Measurements from ENCODE around the gene GRIP2. TPM values are rescaled to one million over a fixed set of nuclear protein-coding genes. Genes with fewer than 3 reads are reported as not detected.

GRIP2 gene
- total RNA-seq, 1 experiment from 2014 or later = not detected

GRCh38 chr3:14566812-14567211 is 26.7 kb upstream of the GRIP2 start:
- TF ChIP-seq CTCF (IDR thresholded peaks at IDR 0.05; ENCODE audit: unreplicated experiment) = no peak
- Mint-ChIP-seq H3K4me1 (ENCODE audit: insufficient read depth, unreplicated experiment) (peaks cover 4% of the 10 kb centered on the region), H3K36me3 (ENCODE audit: insufficient read depth, unreplicated experiment) (no peaks in the 10 kb centered on the region), H3K27ac (ENCODE audit: low read depth, unreplicated experiment) (no peak overlapping the region), H3K9me3 (ENCODE audit: unreplicated experiment) (no peaks in the 10 kb centered on the region), H3K4me3 (ENCODE audit: unreplicated experiment) (no peak overlapping the region), H3K27me3 (ENCODE audit: insufficient read depth, unreplicated experiment) (peaks cover 92% of the 10 kb centered on the region)
- BruUV-seq (replicated peaks) = no TSS peak
- intact Hi-C loops (cut with micrococcal nuclease) = no loop called here
- ChIA-PET POLR2A (no interaction called here), CTCF (interaction anchor here (0.7 kb wide), 1 partner anchor 373 kb away, joined by 3 read pairs; no protein-coding TSS in a partner anchor)
- DNase-seq (ENCODE audit: unreplicated experiment) = no peak

GRCh38 chr3:14565868-14566588 is 25.9 kb upstream of the GRIP2 start:
- no TSS peak for BruUV-seq (replicated peaks)
- CTCF ChIA-PET = interaction anchor here (0.6 to 0.7 kb wide), 2 partner anchors 56 to 374 kb away, joined by 3 to 4 read pairs; no protein-coding TSS in a partner anchor

GRCh38 chr3:14564741-14565140 is 24.6 kb upstream of the GRIP2 start:
- no peak overlapping the region for H3K4me3 Mint-ChIP-seq (ENCODE audit: unreplicated experiment)
- peaks cover 77% of the 10 kb centered on the region for H3K27me3 Mint-ChIP-seq (ENCODE audit: insufficient read depth, unreplicated experiment)
- no TSS peak for BruUV-seq (replicated peaks)
- no peak for TF ChIP-seq CTCF (IDR thresholded peaks at IDR 0.05; ENCODE audit: unreplicated experiment)
- intact Hi-C loops (cut with micrococcal nuclease) = no loop called here
- H3K4me1 Mint-ChIP-seq (ENCODE audit: insufficient read depth, unreplicated experiment) = peaks cover 4% of the 10 kb centered on the region
- ChIA-PET POLR2A (interaction anchor here (0.6 kb wide), 1 partner anchor 148 kb away, joined by 3 read pairs; no protein-coding TSS in a partner anchor), CTCF (no interaction called here)
- no peaks in the 10 kb centered on the region for H3K9me3 Mint-ChIP-seq (ENCODE audit: unreplicated experiment)
- no peak for DNase-seq (ENCODE audit: unreplicated experiment)
- H3K27ac Mint-ChIP-seq (ENCODE audit: low read depth, unreplicated experiment) = no peak overlapping the region
- no peaks in the 10 kb centered on the region for H3K36me3 Mint-ChIP-seq (ENCODE audit: insufficient read depth, unreplicated experiment)

More at GRCh38 chr3:14565868-14566588, 25.9 kb upstream of the GRIP2 start:
- POLR2A ChIA-PET = interaction anchor here (0.6 kb wide), 1 partner anchor 20 kb away, joined by 4 read pairs; no protein-coding TSS in a partner anchor
- Mint-ChIP-seq H3K9me3 (ENCODE audit: unreplicated experiment) (no peaks in the 10 kb centered on the region), H3K27me3 (ENCODE audit: insufficient read depth, unreplicated experiment) (peaks cover 90% of the 10 kb centered on the region), H3K27ac (ENCODE audit: low read depth, unreplicated experiment) (no peak overlapping the region), H3K4me3 (ENCODE audit: unreplicated experiment) (no peak overlapping the region), H3K4me1 (ENCODE audit: insufficient read depth, unreplicated experiment) (peaks cover 4% of the 10 kb centered on the region), H3K36me3 (ENCODE audit: insufficient read depth, unreplicated experiment) (no peaks in the 10 kb centered on the region)
- no peak for TF ChIP-seq CTCF (IDR thresholded peaks at IDR 0.05; ENCODE audit: unreplicated experiment)
- intact Hi-C loops (cut with micrococcal nuclease) = no loop called here
- peak; percentile 28 for DNase-seq (ENCODE audit: unreplicated experiment)

GRCh38 chr3:14563946-14564539 is 23.9 kb upstream of the GRIP2 start:
- no peak overlapping the region for H3K4me3 Mint-ChIP-seq (ENCODE audit: unreplicated experiment)
- no TSS peak for BruUV-seq (replicated peaks)
- intact Hi-C loops (cut with micrococcal nuclease) = no loop called here
- no peaks in the 10 kb centered on the region for H3K9me3 Mint-ChIP-seq (ENCODE audit: unreplicated experiment)
- H3K4me1 Mint-ChIP-seq (ENCODE audit: insufficient read depth, unreplicated experiment) = peaks cover 4% of the 10 kb centered on the region
- POLR2A ChIA-PET = interaction anchor here (0.6 kb wide), 1 partner anchor 149 kb away, joined by 3 read pairs; no protein-coding TSS in a partner anchor
- no peak for DNase-seq (ENCODE audit: unreplicated experiment)
- CTCF ChIA-PET = no interaction called here
- H3K36me3 Mint-ChIP-seq (ENCODE audit: insufficient read depth, unreplicated experiment) = no peaks in the 10 kb centered on the region
- peaks cover 70% of the 10 kb centered on the region for H3K27me3 Mint-ChIP-seq (ENCODE audit: insufficient read depth, unreplicated experiment)
- H3K27ac Mint-ChIP-seq (ENCODE audit: low read depth, unreplicated experiment) = no peak overlapping the region
- no peak for TF ChIP-seq CTCF (IDR thresholded peaks at IDR 0.05; ENCODE audit: unreplicated experiment)

Data from MCF 10A (cell line).